HCT116 (cell line): ENCODE results near the gene KRCC1.

Source experiments
- POLR2AphosphoS5 ChIP-seq: IDR thresholded peaks from 2 replicates; pipeline ENCODE4 v1.6.1; 2011; ENCODE audit warnings: mild to moderate bottlenecking, low read depth, low read length, moderate library complexity
- TF ChIP-seq, protein P1 (sequence below), 3 experiments: fragments of 200-600 bp in 1 of 3; sonication (generic) in 1 of 3; IDR thresholded peaks in 2 of 3; conservative IDR thresholded peaks in 1 of 3; 2 replicates each; pipeline ENCODE4 v1.5.1; 2012 to 2017; ENCODE audit warnings: low read depth in 2 of 3, low read length in 2 of 3, antibody characterized with exemption in 1 of 3, borderline replicate concordance in 1 of 3, control low read depth in 1 of 3, mild to moderate bottlenecking in 1 of 3, mixed read lengths in 1 of 3, mixed run types in 1 of 3, moderate library complexity in 1 of 3; ENCODE audit not compliant: insufficient read depth in 1 of 3
- TF ChIP-seq, protein P2 (sequence below): IDR thresholded peaks from 2 replicates; pipeline ENCODE4 v1.6.1; 2012

- TF ChIP-seq, protein P1, sequence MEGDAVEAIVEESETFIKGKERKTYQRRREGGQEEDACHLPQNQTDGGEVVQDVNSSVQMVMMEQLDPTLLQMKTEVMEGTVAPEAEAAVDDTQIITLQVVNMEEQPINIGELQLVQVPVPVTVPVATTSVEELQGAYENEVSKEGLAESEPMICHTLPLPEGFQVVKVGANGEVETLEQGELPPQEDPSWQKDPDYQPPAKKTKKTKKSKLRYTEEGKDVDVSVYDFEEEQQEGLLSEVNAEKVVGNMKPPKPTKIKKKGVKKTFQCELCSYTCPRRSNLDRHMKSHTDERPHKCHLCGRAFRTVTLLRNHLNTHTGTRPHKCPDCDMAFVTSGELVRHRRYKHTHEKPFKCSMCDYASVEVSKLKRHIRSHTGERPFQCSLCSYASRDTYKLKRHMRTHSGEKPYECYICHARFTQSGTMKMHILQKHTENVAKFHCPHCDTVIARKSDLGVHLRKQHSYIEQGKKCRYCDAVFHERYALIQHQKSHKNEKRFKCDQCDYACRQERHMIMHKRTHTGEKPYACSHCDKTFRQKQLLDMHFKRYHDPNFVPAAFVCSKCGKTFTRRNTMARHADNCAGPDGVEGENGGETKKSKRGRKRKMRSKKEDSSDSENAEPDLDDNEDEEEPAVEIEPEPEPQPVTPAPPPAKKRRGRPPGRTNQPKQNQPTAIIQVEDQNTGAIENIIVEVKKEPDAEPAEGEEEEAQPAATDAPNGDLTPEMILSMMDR (IDR thresholded peaks at IDR 0.05 in 2 of 3, conservative IDR thresholded peaks at IDR 0.05 in 1 of 3; ENCODE audit: borderline replicate concordance in 1 of 3, insufficient read depth in 1 of 3, low read depth in 2 of 3, low read length in 2 of 3): no peak
- TF ChIP-seq, protein P2, sequence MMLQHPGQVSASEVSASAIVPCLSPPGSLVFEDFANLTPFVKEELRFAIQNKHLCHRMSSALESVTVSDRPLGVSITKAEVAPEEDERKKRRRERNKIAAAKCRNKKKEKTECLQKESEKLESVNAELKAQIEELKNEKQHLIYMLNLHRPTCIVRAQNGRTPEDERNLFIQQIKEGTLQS: no peak
- TF ChIP-seq POLR2AphosphoS5: no peak
These were observed 15.8 kb upstream of the KRCC1 start for GRCh38 chr2:88071365-88071764.
